Dedifferentiated amniotic fluid mesenchymal stem cell (primary cell): Measurements from ENCODE around the gene IL10.
"Not testable (repeated sequence)": the region's sequence is repeated elsewhere in the genome, so short reads cannot be mapped to it uniquely, and the experiment has no call there.

Source experiments
- DNase-seq: peaks from one replicate; pipeline ENCODE4 v3.0.0-alpha.2; 2016; ENCODE audit errors: extremely low spot score

The IL10 gene

DNA sequence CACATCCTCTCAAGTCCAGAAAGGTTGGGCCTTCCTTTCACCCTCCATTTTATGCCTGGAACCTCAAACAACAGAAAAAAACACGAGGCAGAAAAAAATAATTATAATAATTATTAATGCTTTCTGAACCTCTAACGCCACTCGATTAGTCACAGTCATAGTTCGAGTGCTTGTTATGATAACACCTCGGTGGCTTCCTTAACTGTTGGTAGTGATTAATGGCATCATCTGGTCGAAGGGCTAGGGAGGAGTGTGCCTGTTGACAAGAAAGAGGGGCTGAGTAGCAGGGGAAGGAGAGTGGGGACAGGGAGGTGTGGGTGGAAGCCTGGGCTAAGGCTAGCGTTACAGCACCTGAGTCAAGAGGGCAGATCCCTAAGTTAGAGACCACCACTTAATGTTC, 21.3 kb upstream of the IL10 start:
- no peak for DNase-seq

DNA sequence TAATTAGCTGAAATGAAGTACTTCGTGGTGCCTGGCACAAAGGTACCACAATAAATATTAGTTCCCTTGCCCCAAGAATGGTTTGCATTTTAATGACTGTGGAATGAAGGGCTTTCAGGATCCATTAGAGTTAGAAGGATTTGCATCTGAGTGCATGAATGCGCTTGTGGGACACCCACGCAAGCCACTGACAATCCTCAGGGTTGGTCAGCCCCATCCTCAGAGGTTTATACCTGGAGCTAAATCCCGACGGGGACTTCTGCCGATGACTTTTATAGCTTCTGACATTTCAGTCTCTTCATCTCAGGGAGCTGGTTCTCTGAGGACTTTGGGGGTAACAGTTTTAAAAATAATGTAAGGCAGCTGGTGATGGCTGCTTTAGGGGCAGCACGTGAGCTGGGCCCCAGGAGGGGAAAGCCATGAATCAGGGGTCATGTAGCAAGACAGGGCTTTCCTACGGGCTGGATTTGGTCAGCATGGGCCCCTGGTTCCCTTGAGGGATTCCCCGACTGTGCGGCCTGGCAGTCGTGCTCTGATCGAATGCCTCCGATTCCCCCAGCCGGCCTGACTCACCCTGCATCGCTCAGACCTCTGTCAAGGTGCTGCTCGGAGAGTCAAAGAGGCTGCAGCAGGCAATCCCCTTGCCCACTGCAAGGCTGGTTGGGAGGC, 20.8 kb upstream of the IL10 start:
- DNase-seq = no peak

DNA sequence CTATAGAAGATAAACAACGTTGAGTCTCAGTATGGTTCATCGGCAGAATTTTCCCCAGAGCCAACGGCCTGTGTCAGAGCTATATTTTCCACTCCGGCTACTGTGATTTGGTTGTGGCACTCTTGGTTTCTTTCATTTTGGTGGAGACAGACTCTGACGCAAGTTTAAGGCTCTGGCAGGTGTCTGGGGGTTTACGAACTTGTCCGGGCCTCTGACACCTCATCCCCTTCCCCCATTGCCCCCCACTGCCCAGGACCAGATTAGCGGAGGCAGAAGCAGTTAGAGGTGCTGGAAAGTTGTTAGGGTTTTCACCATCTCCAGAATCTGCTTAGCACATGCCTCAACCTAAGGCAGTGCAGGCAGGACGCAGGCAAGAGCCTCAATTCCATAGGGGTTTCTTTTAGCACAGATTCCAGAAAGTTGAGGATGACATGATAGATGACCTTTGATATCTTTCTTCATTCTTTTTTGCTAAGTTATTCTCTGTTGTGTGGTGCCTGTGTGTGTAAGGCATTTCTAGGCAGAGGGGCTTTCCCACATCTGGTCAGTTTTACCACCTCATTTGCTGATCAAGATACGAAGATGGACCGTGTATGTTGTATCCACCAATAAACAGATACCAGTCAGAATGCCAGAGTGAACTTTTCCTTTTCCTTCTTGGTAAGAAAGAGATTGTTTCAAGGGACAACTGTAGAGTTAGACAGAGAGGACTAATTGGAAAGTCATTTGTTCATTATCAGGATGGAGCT, 18.4 kb upstream of the IL10 start:
- DNase-seq = no peak

DNA sequence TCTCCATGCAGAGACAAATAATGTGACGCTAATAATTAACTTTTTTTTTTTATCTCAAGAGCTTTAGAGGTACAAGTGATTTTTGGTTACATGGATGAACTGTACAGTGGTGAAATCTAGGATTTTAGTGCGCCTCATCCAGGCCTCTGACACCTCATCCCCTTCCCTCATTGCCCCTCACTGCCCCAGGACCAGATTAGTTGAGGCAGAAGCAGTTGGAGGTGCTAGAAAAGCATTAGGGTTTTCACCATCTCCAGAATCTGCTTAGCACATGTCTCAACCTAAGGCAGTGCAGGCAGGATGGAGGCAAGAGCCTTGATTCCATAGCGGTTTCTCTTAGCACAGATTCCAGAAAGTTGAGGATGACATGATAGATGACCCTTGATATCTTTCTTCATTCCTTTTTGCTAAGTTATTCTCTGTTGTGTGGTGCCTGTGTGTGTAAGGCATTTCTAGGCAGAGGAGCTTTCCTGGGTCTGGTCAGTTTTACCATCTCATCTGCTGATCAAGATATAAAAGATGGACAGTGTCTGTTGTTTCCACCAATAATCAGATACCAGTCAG, 16.3 kb upstream of the IL10 start:
- no peak for DNase-seq

DNA sequence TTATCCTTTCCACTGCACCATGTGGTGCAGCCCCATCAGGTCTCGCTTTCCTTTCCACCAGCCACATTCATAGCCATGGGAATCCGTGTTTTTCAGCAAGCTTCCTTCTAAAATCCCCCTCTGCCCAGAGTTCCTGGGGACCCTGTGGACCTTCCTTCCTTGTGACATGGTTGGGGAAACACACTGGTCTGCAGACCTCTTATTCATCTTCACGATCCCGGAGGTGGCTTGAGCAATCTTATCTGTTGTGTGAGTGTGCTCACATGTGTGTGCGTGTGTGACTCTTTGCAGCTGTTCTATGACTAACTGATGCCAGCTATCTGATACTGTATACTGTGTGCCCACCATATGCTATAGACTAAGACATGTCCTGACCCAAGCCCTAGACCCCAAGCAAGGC, 15.6 kb upstream of the IL10 start:
- DNase-seq = no peak

DNA sequence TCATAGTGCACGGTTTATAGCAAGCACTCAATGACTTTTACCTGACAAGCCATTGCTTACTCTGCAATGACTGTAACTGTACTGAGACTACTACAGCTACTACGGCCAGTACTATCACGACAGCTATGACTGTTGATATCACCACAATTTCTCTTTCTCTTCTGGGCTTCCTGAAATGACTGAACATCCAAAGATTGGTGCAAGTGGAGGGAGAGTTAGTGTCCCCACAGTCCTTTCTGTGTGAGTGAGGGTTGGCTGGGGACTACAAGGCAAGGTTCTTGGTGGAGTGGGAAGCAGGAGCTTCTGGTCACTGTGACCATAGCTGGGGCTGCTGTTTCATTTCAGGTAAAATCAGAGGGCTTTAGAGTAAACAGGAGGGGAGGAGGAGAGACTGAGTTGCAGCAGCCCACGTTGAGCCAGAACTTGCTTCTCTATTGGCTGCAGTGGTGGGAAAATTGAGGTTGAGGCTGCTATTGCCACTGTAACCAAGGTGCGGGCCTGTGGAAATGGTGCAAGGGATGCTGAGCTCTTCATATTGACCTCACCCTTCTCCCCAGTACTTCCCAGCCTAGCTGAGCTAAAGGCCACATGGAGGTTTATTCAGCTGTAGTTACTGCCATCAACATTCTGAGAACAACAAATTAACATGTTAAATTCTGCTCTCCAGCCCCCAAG, 14.1 kb upstream of the IL10 start:
- DNase-seq = no peak

DNA sequence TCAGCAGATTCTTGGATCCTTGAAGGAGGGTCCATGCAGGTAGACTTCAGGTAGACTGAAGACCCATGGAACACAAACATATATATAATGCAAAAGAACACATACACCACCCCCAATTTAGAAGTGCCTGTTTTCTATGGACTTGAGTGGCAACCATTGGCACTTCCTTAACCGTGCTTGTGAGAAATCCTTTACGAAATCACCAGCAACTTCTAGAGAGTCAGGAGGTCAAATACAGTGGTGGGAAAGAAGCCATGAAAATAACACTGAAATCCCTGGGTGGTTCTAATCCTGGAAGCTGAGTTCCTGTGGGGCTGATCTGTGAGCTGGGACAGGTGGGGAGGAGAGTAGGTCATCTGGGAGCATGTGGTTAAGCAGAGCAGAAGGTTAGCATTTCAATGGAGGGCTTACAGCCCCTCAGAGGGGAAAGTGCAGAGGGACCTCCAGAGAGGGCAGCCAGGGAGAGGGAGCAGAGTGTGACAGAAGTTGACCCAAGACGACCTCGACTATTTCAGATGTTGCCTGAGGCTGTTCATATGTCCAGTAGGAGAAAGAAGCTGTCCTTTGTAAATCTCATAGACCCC, 13.0 kb upstream of the IL10 start:
- no peak for DNase-seq

DNA sequence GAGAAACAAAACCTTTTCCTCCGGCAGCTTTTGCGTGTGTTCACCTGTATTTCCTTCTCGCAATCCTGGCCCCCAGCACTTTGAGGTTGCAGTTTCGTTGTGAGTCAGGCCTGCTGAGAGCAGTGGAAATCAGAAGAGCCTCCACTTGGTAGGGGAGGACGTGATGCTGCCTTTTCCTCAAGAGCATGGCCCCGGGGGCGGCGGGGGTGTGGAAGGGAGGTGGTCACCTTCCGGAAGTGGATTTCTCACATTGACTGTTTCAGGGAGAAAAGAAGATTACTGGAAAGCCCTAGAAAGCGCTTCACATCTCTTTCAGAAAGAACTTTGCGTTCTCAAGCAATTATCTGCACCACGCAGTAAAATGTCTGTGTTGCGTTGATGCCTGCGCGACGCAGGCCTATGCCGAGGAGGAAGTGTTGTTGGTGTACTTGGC, 12.2 kb upstream of the IL10 start:
- DNase-seq = no peak

DNA sequence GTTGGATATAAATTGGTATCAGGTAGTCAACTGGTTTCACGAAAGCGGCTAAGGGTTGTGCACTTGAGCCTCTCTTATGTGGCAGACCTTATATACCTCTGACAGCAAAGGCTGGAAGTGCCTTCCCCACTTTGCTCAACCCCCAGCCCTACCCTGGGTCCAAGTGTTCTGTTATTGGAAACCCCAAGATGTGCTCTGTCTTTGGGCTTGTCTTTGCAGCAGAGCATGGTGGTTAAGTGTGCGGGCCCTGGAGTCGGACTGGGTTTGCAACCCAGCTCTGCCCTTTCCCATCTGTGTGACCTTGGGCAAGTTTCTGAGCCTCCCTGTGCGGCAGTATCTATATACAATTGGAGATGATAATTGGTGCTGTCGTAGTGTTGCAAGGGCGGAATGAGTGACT, 11.2 kb upstream of the IL10 start:
- no peak for DNase-seq

DNA sequence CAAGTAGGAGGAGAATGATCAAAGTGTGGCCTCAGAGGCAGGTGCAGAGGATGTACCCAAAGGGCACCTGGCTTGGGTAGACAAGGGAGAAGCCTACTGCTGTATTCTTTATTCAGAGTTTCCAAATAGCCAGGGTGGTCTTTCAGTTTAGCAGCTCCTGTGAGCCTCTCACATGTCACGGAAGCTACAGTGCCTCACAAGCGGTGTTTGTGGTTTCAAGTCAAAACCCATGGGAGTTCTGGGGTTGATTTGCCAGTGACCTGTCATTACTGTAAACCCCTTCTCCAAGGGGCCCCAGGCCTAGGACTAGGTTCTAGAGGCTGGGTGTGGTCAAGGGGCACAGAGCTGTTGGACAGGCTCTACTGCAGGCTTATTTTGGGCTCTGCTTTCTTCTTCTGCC, 10.2 kb upstream of the IL10 start:
- DNase-seq = no peak

DNA sequence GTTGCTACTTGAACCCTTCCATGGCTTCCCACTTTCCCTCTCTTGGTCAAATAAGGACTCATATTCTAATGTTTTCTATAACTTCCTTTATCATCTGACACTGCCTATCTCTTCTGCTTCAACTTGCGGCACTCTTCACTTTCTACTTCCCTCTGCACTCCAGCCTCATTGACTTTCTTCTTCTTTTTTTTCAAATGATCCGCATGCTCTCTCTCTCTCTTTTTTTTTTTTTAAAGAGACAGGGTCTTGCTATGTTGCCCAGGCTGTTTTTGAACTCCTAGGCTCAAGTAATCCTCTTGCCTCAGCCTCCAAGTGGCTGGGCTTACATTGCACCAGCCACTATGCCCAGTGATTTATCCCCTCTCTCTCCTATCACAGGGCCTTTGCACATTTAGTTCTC, 7.3 kb upstream of the IL10 start:
- DNase-seq = no peak

DNA sequence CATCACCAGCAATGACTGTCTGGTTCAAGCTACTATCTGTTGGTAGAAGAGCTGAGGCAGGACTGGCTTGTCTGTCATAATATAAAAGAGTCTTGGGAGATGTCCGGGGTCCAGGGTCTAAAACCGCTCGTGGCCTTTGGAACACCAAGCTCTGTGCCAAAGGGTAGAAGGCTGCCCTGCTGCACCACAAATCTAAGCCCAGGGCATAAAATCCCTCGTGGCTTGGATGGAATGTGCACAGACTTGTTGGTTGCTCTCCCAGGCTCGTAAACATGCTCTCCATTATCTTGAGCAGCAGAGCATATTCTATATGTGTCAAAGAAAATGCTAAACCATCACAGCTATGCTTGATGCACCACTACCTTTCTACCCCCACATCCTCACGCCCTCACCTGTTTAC, 6.6 kb upstream of the IL10 start:
- not testable (repeated sequence) for DNase-seq

DNA sequence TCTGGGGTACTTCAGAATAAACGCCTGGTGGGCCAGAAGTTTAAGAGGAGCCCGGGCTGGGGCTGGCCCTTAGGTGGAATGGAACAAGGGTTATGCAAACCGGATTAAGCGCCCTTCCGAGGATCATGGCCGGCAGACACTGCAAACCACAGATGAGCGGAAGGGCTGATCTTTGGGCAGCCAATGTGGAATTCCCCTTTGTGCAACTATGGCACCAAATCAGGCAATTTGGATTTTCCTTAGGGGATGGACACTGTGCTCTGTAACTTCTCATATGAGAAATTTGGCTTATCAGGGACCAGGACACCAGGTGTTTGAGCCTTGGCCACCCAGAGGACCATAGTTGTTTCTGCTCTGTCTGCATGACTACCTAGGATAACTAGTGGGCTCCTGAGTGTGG, 5.7 kb upstream of the IL10 start:
- DNase-seq = no peak

DNA sequence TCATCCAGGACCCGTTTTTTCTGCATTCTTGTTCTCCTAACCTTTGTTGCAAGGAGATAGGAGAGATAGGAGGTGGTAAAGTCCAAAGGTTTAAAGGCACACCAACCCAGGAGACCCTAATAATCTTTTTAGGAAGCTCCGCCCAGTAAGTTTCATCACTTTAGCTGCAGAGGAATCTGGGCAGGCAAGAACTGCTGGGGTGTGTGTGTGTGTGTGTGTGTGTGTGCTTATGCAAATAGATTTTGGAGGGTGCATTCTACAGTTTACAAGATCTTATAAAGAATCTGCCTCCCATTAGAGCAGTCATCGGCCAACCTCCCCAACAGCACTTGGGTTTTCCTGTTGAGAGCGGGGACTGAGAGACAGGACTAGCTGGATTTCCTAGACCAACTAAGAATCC, 3.9 kb upstream of the IL10 start:
- DNase-seq = no peak

DNA sequence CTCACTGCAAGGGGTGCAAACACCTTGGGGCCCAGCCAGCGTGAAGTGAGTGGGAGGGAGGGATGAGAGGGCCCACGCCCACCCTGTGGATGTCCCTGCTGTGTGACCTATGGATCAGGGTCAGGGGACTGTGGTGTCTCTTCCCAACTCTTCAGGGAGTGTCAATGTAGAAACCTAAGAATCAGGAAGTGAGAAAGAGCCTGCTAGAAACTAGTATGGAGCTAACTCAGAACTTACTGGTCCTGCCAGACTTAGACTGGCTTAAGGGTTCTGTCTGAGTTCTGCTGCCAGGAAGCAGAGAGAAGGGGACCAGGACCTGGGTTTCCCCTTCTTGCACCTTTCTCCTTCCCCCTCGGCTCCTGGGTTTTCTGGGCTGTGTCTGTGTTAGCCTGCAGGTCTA, 1.8 kb upstream of the IL10 start:
- no peak for DNase-seq

DNA sequence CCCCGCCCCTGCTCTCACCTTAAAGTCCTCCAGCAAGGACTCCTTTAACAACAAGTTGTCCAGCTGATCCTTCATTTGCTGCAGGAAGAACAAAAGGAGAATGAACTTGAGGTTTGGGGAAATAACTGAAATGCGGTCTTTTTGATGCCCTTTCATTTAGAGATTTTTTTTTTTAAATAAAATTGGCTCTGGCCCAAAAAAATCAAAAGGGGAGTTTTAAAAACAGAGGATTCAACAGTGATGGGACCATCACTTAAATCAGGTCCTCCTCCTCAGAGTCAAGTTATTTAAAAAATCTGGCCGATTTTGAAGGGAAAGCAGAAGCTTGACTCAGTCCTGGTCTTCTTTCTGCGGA, 979 bp downstream of the IL10 start:
- no peak for DNase-seq

DNA sequence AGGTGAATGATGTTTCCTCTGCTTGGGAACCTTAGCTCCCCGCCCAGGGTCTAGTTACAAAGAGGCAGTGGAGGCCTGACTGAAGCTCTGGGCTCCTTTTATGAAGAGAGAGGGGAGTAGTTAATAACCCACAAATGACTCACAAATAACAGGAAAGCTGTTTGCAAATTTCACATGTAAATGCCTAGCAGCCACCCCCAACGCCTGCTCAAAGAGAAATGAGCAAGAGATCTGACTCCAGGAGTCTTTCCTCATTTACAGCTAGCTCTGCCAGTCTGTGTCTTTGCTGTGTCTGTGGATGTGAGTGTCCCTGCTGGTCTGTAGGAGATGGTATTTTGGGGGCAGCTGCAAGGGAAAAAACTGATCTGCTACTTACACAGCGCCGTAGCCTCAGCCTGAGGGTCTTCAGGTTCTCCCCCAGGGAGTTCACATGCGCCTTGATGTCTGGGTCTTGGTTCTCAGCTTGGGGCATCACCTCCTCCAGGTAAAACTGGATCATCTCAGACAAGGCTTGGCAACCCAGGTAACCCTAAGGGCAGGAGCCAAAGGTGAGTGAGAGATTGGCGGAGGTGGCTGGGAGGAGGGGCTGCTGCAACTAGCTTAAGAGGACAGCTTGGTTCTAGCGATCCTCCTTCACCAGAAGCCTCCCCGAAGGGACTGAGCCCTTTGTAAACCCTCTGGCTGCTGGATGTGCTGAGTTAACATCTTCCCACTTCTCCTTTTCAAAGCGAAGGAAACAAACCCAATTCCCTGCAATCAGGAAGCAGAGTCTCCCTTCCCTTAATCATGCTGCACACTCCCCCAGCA, 1.6 kb downstream of the IL10 start, which contains the start of gene IL19:
Gene IL19 (plus strand): TSS at position 243 of the 807 bp plus-strand sequence. CDS start 65,890 bp downstream, outside the sequence.
- DNase-seq = no peak

DNA sequence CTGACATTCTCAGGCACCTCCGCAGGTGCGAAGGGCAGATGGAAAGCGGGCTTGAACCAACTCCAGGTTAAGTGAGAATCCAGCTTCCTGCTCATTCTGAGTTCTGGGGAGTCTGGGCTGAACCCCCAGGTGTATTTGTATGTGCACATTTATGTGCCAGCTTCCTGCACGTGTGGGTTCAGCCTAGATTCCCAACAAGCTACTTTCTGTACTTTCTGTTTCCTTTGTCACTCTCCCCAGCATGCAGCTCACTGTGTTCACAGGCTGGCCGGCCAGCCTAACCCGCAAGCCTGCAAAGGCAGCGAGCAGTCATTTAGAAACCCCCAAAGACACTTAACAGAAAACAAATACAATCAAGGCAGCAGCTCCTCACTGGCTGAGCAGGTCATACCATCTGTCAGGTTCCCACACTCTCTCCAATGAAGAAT, 3.0 kb downstream of the IL10 start:
- DNase-seq = no peak

DNA sequence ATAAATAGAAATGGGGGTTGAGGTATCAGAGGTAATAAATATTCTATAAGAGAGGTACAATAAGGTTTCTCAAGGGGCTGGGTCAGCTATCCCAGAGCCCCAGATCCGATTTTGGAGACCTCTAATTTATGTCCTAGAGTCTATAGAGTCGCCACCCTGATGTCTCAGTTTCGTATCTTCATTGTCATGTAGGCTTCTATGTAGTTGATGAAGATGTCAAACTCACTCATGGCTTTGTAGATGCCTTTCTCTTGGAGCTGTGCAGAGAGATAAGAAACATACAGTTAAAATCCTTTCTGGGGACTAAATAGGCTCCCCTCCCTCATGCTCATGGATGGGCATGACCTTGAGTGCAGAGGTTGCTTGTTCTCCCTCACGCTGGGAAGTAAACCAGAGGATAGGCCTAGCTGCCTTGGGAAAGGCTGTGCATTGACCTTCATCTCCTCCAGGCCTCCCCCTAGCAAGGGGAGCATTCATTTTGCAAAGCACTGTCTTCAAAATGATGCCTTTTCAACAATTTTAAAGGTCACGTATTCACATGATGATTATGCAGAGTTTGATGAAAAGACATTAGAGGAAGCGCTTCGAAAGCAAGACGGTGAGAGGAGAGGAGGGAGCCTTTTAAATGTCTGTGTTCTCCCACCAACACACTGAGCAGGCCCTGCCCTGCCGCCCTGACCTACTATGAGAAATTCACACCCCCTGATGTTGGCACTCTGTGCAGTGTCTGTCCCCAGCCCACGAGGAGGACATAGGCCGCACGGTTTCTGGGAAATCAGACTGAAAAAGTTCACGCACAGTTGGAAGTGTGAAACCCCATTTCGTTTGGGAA, 3.6 kb downstream of the IL10 start:
- no peak for DNase-seq

DNA sequence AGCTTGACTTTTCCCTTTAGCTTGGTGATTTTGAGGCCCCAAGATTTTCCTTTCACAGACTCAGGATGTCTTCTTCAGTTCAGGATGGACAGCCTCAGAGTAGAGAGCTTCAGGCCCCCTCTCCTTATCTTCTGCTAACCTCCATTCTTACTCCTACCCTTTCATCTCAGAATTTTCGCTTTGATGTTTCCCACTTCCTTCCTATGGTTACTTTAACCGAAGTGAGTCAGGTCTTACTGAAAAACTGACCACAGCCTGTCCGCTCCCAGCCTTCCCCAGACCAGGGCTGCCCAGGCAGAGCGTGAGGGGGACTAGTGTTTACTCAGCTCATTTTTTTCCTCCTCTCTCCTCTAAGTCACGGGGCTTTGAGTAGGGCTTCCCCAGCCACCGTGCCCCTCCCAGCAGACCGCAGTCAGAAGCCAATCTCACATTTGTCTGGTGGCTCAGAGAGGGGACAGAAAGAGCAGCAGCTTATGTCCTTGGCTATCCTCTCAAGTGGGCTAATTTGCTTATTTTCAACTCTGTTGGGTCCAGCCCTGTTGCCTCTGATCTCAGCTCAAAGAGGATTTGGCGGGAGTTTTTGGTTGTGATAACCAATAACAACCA, 5.9 kb downstream of the IL10 start:
- DNase-seq = no peak
